Stomach (tissue), 9 donors: Measurements from ENCODE around the gene RAB7B. TPM values are rescaled to one million over a fixed set of nuclear protein-coding genes. Genes with fewer than 3 reads are reported as not detected.

Experiments used
- DNase-seq, 2 donors: peaks; one replicate each; pipeline versions ENCODE4 v3.0.0 to v3.0.0-alpha.2; 2013 to 2019
- H3K27ac ChIP-seq, 5 donors: fragments of 200-600 bp in 4 of 5; sonication (generic) in 4 of 5; one replicate each; pipeline ENCODE4 v1.5.1; 2013 to 2019; ENCODE audit warnings: mild to moderate bottlenecking in 1 of 5, moderate library complexity in 1 of 5
- H3K27me3 ChIP-seq, 3 donors: fragments of 200-600 bp; sonication (generic); one replicate each; pipeline ENCODE4 v1.5.1; 2017 to 2019; ENCODE audit warnings: mixed run types in 1 of 3
- H3K36me3 ChIP-seq, 4 donors: fragments of 200-600 bp; sonication (generic); 1 replicate in 3 of 4; 2 replicates in 1 of 4; pipeline ENCODE4 v1.5.1; 2016 to 2019
- H3K4me1 ChIP-seq, 4 donors: fragments of 200-600 bp; sonication (generic); one replicate each; pipeline ENCODE4 v1.5.1; 2016 to 2019
- H3K4me3 ChIP-seq, 4 donors: fragments of 200-600 bp; sonication (generic) in 3 of 4; one replicate each; pipeline ENCODE4 v1.5.1; 2016 to 2019; ENCODE audit warnings: mild to moderate bottlenecking in 1 of 4
- H3K9me3 ChIP-seq, 4 donors: fragments of 200-600 bp; sonication (generic); one replicate each; pipeline ENCODE4 v1.5.1; 2016 to 2019
- EP300 ChIP-seq: sonication (generic); formaldehyde crosslinking; IDR thresholded peaks from one replicate; pipeline ENCODE4 v1.6.1; 2017; ENCODE audit warnings: antibody characterized with exemption
- POLR2A ChIP-seq, 4 donors: fragments of 450-650 bp; IDR thresholded peaks; one replicate each; pipeline ENCODE4 v1.6.1; 2016; ENCODE audit warnings: antibody characterized with exemption in 4 of 4, control low read depth in 2 of 4, mild to moderate bottlenecking in 1 of 4, moderate library complexity in 1 of 4
- POLR2AphosphoS5 ChIP-seq, 3 donors: sonication (generic); formaldehyde crosslinking; IDR thresholded peaks; one replicate each; pipeline ENCODE4 v1.6.1; 2016; ENCODE audit warnings: antibody characterized with exemption in 3 of 3
- WGBS, 5 donors: extraction: QIAGEN DNeasy Blood & Tissue Kit in 3 of 5; methylation state at CpG; one replicate each; pipeline versions ENCODE4 v1.1.5 to v1.1.7; 2013 to 2018; 5-methylcytosine and 5-hydroxymethylcytosine counted together
- intact Hi-C: fragments of 100-400 bp; cut with DNase I; formaldehyde crosslinking; loops from one replicate; pipeline ENCODE4 v1.15.1; 2023; ENCODE audit warnings: low total_unique reads
- polyA plus RNA-seq, 3 donors: library from polyadenylated mRNA; stranded (reverse); fragments of 200-250 nt; gene quantifications; one replicate each; pipeline ENCODE4 v1.2.3, GENCODE V29; 2013
- total RNA-seq, 5 donors: library from RNA; depleted of rRNA; stranded (reverse); fragments of >200 nt; gene quantifications; one replicate each; pipeline versions ENCODE4 v1.1.0 to v1.2.3, GENCODE V29; 2014 to 2016
- TF ChIP-seq, protein P1 (sequence below), 7 experiments: fragments of 450-650 bp in 4 of 7; fragments of 200-600 bp in 3 of 7; sonication (generic) in 3 of 7; IDR thresholded peaks; one replicate each; pipeline ENCODE4 v1.5.1; 2016 to 2019; ENCODE audit warnings: antibody characterized with exemption in 7 of 7, control low read depth in 2 of 7, mild to moderate bottlenecking in 1 of 7
- donor health status: healthy with polysubstance abuse.
- donor health status: Bipolar disorder and iron deficiency.
- donor health status: healthy.

RAB7B gene
- total and polyA plus RNA-seq, 8 donors = 0.89 to 14.0 (median 6.2) TPM; not detected in 1

DNA sequence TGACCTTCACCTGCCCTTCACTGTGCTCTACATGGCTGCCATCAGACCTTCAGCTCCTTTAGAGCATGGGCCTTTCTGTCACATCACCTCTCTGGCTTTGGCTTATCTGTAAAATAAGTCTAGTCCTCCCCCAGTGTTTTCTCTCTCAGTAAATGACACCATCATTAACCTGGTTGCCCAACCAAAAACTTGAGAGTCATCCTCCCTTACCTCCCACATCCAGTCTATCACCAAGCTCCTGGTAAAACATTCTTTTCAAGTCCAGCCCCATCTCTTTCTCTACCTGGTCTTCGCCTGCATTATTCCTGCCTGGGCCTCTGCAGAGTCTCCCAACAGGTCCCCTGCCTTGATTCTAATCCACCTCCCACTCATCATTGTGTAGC lies 73.0 kb downstream of the RAB7B start:
- WGBS, 5 donors = 88 to 100% (median 98%) methylated on average over 1 of the region's 1 CpG
- H3K27me3 ChIP-seq = peaks cover 0 to 18% (median 0%) of the 10 kb centered on the region in 3 donors
- no peak for DNase-seq
- H3K27ac ChIP-seq = no peak overlapping the region
- TF ChIP-seq EP300 (no peak), POLR2A (IDR thresholded peaks at IDR 0.05) (no peak), POLR2AphosphoS5 (IDR thresholded peaks at IDR 0.05) (no peak)
- TF ChIP-seq, protein P1, sequence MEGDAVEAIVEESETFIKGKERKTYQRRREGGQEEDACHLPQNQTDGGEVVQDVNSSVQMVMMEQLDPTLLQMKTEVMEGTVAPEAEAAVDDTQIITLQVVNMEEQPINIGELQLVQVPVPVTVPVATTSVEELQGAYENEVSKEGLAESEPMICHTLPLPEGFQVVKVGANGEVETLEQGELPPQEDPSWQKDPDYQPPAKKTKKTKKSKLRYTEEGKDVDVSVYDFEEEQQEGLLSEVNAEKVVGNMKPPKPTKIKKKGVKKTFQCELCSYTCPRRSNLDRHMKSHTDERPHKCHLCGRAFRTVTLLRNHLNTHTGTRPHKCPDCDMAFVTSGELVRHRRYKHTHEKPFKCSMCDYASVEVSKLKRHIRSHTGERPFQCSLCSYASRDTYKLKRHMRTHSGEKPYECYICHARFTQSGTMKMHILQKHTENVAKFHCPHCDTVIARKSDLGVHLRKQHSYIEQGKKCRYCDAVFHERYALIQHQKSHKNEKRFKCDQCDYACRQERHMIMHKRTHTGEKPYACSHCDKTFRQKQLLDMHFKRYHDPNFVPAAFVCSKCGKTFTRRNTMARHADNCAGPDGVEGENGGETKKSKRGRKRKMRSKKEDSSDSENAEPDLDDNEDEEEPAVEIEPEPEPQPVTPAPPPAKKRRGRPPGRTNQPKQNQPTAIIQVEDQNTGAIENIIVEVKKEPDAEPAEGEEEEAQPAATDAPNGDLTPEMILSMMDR (IDR thresholded peaks at IDR 0.05) = no peak
- H3K9me3 ChIP-seq = no peaks in the 10 kb centered on the region
- no peak overlapping the region for H3K4me3 ChIP-seq
- no peaks in the 10 kb centered on the region for H3K36me3 ChIP-seq
- intact Hi-C loops = no loop called here
- H3K4me1 ChIP-seq = peaks cover 0 to 29% (median 8%) of the 10 kb centered on the region in 4 donors

DNA sequence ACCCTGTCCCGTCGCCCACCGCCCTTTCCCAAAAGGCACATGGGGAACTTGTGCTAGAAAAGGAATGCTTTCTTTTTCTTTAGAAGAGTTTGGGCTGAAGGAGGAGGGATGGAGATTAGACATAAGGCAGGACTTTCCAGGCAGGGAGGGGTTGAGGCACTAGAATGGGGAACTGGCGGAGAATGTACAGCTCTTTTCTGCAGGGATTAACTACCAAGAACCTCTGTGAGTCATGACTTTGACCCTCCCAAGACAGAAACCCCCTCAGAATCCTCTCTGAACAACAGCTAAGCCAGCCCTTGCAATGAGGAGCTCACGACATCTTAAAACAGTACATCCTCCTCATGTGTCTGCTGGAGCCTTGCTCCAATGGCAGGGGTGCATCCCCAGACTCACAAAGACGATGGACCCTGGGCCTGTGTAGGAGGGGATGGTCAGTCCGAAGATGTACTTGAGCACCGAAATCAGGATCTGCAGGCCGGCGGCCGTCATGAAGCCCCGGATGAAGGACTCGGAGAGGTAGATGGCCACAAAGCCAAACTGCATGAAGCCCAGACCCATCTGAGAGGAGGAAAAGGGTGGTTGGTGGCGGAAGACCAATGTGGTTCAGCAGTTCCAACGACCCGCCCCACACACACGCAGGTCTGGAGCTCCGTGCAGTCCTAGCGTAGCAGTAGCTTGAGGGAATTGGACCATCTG lies 73.5 kb downstream of the RAB7B start:
- 92 to 96% (median 94%) methylated on average over 19 of the region's 19 CpGs for WGBS, 5 donors
- TF ChIP-seq POLR2A (IDR thresholded peaks at IDR 0.05) = no peak
- TF ChIP-seq EP300 = no peak
- TF ChIP-seq POLR2AphosphoS5 (IDR thresholded peaks at IDR 0.05) = no peak
- TF ChIP-seq, protein P1 (IDR thresholded peaks at IDR 0.05) = no peak
- no peak overlapping the region for H3K27ac ChIP-seq
- H3K9me3 ChIP-seq = no peaks in the 10 kb centered on the region
- H3K27me3 ChIP-seq = peaks cover 0 to 18% (median 0%) of the 10 kb centered on the region in 3 donors
- H3K4me1 ChIP-seq = peaks cover 0 to 29% (median 8%) of the 10 kb centered on the region in 4 donors
- no peaks in the 10 kb centered on the region for H3K36me3 ChIP-seq
- intact Hi-C loops = loop anchor here (10.0 kb wide), 1 partner anchor 175 kb away; no protein-coding TSS in a partner anchor
- DNase-seq = no peak
- H3K4me3 ChIP-seq = no peak overlapping the region

DNA sequence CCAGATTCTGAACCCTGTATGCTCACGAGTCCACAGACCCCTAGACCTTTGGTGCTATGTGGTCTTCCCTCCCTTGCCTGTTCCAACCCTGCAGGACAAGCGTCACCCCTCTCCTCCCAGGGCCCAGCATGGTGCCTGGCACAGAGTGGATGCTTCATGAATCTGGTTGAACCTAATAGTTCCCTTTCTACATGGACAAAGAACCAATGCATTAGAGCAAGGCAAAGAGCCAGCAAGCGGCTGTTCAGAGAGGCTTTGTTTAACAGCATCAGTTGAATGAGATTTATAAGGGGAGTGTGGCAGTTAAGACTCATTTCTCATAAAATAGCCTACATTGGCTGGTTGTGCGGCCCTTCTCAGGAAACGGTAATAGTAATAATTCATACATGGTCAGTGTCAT lies 74.9 kb downstream of the RAB7B start:
- Histone ChIP-seq H3K36me3 (no peaks in the 10 kb centered on the region), H3K9me3 (no peaks in the 10 kb centered on the region), H3K4me3 (no peak overlapping the region), H3K27ac (no peak overlapping the region), H3K27me3 (peaks cover 0 to 15% (median 0%) of the 10 kb centered on the region in 3 donors), H3K4me1 (peaks cover 0 to 19% (median 7%) of the 10 kb centered on the region in 4 donors)
- no peak for DNase-seq
- intact Hi-C loops = loop anchor here (10.0 kb wide), 1 partner anchor 176 kb away; no protein-coding TSS in a partner anchor
- TF ChIP-seq POLR2A (IDR thresholded peaks at IDR 0.05) (no peak), POLR2AphosphoS5 (IDR thresholded peaks at IDR 0.05) (no peak), EP300 (no peak)
- TF ChIP-seq, protein P1 (IDR thresholded peaks at IDR 0.05) = no peak
- 61 to 76% (median 62%) methylated on average over 5 of the region's 5 CpGs for WGBS, 5 donors

DNA sequence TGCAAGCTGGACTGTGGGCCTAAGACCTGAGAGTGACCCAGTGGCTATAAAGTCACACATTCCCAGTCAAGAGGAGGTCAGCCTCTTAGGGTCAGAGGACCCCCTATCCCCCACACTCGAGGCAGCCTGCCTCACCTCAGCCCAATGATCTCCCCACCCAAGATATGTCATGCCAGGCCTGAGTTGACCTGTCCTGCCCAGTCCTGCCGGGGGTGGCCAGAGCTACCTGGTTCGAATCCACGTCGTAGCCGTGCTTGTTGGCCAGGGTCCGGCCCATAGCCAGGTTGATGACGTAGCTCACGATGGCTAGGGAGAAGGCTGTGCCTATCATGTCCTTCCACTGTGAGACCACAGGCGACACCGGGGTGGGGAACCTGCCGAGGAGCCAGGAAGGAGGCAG lies 75.5 kb downstream of the RAB7B start:
- Histone ChIP-seq H3K9me3 (no peaks in the 10 kb centered on the region), H3K4me1 (peaks cover 0 to 13% (median 4%) of the 10 kb centered on the region in 4 donors), H3K27me3 (peaks cover 0 to 9% (median 0%) of the 10 kb centered on the region in 3 donors), H3K4me3 (no peak overlapping the region), H3K36me3 (no peaks in the 10 kb centered on the region), H3K27ac (no peak overlapping the region)
- no peak for DNase-seq
- intact Hi-C loops = loop anchor here (10.0 kb wide), 1 partner anchor 177 kb away; no protein-coding TSS in a partner anchor
- 88 to 98% (median 95%) methylated on average over 11 to 12 of the region's 12 CpGs for WGBS, 5 donors
- TF ChIP-seq, protein P1 (IDR thresholded peaks at IDR 0.05) = no peak
- TF ChIP-seq POLR2AphosphoS5 (IDR thresholded peaks at IDR 0.05) = no peak
- no peak for TF ChIP-seq POLR2A (IDR thresholded peaks at IDR 0.05)
- no peak for TF ChIP-seq EP300
